ENCODE results near the gene SMC3. TPM values are rescaled to one million over a fixed set of nuclear protein-coding genes. Genes with fewer than 3 reads are reported as not detected.
"Not testable (repeated sequence)": the region's sequence is repeated elsewhere in the genome, so short reads cannot be mapped to it uniquely, and the experiment has no call there.

SMC3 gene
- total RNA-seq, 3 donors from 2014 or later = 64.7 to 68.3 (median 66.8) TPM

DNA sequence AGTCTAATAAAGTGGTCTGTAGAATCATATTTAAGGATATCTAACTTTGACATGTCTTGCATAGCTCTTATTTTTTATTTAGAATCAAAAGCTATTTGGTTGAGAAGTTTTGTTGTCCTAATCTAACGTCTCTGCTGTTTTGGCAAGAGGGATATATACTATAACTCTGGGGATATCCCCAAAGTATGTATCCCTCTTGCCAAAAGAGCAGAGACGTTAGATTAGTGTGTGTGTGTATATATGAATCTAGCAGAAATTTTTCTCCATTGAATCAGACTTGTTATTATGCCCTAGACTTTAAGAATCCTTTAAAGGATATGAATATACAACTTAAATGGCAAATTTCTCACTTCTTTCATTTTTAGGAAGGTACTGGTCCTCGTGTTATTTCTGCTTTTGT, 9.6 kb downstream of the SMC3 start:
- Mint-ChIP-seq H3K4me3 (no peak overlapping the region), H3K9me3 (no peaks in the 10 kb centered on the region), H3K27me3 (ENCODE audit: low read depth) (no peaks in the 10 kb centered on the region), H3K36me3 (ENCODE audit: insufficient read depth) (peaks cover 24% of the 10 kb centered on the region), H3K4me1 (ENCODE audit: low read depth) (peaks cover 36% of the 10 kb centered on the region)
- DNase-seq (no peak), ATAC-seq (no peak)

DNA sequence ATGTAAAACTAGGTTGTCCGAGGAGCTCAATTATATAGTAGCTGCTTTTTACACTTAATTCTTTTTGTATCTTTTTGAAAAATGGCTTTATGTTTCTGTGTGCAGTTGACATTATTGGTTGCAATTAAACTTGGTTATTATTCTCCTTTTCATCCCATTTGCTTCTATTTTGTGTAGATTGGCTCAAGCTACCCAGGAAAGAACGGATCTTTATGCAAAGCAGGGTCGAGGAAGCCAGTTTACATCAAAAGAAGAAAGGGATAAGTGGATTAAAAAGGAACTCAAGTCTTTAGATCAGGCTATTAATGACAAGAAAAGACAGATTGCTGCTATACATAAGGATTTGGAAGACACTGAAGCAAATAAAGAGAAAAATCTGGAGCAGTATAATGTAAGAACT, 16.5 kb downstream of the SMC3 start:
- no peaks in the 10 kb centered on the region for H3K9me3 Mint-ChIP-seq
- peaks cover 38% of the 10 kb centered on the region for H3K36me3 Mint-ChIP-seq (ENCODE audit: insufficient read depth)
- ATAC-seq = no peak
- no peak for DNase-seq
- no peak overlapping the region for H3K4me3 Mint-ChIP-seq
- no peaks in the 10 kb centered on the region for H3K4me1 Mint-ChIP-seq (ENCODE audit: low read depth)
- H3K27me3 Mint-ChIP-seq (ENCODE audit: low read depth) = no peaks in the 10 kb centered on the region

DNA sequence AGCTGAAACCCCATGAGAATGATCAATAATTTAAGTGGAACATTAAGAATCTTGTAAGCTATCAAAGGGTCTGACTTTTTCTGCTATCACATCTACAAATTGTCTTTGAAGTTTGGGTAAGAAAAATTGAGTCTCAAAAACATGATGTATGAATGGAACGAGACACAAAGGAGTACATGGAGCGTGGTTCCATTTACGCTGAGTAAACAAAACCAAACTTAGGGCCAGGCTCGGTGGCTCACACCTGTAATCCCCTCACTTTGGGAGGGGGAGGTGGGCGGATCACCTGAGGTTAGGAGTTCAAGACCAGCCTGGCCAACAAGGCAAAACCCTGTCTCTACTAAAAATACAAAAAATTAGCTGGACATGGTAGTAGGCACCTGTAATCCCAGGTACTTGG, 24.3 kb downstream of the SMC3 start:
- no peaks in the 10 kb centered on the region for H3K9me3 Mint-ChIP-seq
- H3K4me3 Mint-ChIP-seq = no peak overlapping the region
- no peaks in the 10 kb centered on the region for H3K27me3 Mint-ChIP-seq (ENCODE audit: low read depth)
- peaks cover 29% of the 10 kb centered on the region for H3K36me3 Mint-ChIP-seq (ENCODE audit: insufficient read depth)
- H3K4me1 Mint-ChIP-seq (ENCODE audit: low read depth) = peaks cover 4% of the 10 kb centered on the region
- no peak for ATAC-seq
- no peak for DNase-seq

DNA sequence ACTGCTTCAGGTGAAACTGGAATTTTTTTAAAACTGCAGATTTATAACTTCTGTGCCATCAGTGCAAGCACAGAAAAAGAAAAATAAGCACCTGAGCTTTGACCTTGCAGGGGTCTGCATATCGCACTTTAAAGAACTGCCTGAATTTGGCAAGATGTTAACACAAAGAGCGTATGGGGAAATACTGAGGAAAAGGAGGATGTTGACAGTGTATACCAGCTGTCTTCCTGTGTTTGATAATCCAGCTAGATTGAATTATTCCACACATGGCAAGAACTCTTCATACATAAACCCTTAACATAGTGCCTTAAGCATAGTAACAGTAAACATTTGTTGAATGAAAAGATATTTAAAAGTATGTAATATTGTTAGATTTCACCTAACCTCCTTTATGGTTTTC, 30.0 kb downstream of the SMC3 start:
- H3K27me3 Mint-ChIP-seq (ENCODE audit: low read depth) = no peaks in the 10 kb centered on the region
- H3K4me1 Mint-ChIP-seq (ENCODE audit: low read depth) = peaks cover 4% of the 10 kb centered on the region
- no peak overlapping the region for H3K4me3 Mint-ChIP-seq
- ATAC-seq (no peak), DNase-seq (no peak)
- no peaks in the 10 kb centered on the region for H3K9me3 Mint-ChIP-seq
- peaks cover 32% of the 10 kb centered on the region for H3K36me3 Mint-ChIP-seq (ENCODE audit: insufficient read depth)

DNA sequence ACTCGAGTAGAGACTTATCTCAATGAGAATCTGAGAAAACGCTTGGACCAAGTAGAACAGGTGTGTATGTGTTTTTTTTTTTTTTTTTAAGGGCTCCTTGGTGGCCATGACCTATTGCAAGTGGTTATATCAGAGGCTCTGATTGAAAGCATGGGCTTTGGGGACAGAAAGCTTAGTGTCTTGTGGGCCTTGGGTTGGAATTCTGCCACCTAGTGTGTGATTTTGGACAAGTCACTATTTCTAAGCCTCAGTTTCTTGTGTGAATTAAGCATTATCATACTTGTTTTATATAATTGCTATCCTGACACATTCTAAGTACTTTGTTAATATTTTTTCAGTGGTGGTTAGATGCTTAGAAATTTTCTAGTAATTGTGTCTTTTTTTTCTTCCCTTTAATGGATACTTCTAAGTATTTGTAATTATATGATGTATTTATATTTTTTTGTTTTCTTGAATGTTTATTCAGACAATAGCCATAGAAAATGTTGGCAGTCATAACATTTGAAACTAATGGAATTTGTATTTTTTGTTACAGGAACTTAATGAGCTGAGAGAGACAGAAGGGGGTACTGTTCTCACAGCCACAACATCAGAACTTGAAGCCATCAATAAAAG, 33.1 kb downstream of the SMC3 start:
- peak; percentile 25 for DNase-seq
- no peaks in the 10 kb centered on the region for H3K27me3 Mint-ChIP-seq (ENCODE audit: low read depth)

DNA sequence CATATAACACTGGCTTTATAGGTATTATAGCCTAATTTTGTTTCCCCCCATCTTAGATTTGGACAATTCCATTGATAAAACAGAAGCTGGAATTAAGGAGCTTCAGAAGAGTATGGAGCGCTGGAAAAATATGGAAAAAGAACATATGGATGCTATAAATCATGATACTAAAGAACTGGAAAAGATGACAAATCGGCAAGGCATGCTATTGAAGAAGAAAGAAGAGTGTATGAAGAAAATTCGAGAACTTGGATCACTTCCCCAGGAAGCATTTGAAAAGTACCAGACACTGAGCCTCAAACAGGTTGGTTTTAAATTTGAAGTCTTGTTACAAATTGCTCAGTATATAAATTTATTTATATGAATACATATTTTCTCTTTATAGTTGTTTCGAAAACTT, 34.1 kb downstream of the SMC3 start:
- Mint-ChIP-seq H3K9me3 (no peaks in the 10 kb centered on the region), H3K4me1 (ENCODE audit: low read depth) (peaks cover 2% of the 10 kb centered on the region), H3K27me3 (ENCODE audit: low read depth) (no peaks in the 10 kb centered on the region), H3K36me3 (ENCODE audit: insufficient read depth) (peaks cover 30% of the 10 kb centered on the region), H3K4me3 (no peak overlapping the region)
- DNase-seq (no peak), ATAC-seq (no peak)

More for the DNA sequence above, 33.1 kb downstream of the SMC3 start:
- Mint-ChIP-seq H3K36me3 (ENCODE audit: insufficient read depth) (peaks cover 31% of the 10 kb centered on the region), H3K4me1 (ENCODE audit: low read depth) (peaks cover 2% of the 10 kb centered on the region), H3K9me3 (no peaks in the 10 kb centered on the region), H3K4me3 (no peak overlapping the region)
- peak in 1 of 2 donors; percentile 53 for ATAC-seq

DNA sequence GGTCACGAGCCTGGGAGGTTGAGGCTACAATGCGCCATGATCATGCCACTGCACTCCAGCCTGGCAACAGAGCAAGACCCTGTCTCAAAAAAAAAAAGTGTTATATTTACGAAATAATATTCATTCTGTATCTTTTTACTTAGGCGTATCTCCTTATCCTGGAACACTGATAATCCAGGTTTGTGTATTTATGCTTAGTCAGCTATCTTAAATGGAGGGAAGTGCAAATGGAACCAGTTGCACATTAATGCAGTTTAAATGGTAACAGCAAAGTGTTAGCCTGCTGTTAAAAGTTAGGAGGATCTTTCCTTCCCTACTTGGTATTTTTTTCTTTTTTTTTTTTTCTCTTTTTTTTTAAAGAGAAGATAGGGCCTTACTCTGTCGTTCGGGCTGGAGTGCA, 40.6 kb downstream of the SMC3 start:
- peaks cover 19% of the 10 kb centered on the region for H3K4me1 Mint-ChIP-seq (ENCODE audit: low read depth)
- no peak overlapping the region for H3K4me3 Mint-ChIP-seq
- no peak for DNase-seq
- H3K27me3 Mint-ChIP-seq (ENCODE audit: low read depth) = no peaks in the 10 kb centered on the region
- ATAC-seq = no peak
- peaks cover 11% of the 10 kb centered on the region for H3K36me3 Mint-ChIP-seq (ENCODE audit: insufficient read depth)
- H3K9me3 Mint-ChIP-seq = no peaks in the 10 kb centered on the region

DNA sequence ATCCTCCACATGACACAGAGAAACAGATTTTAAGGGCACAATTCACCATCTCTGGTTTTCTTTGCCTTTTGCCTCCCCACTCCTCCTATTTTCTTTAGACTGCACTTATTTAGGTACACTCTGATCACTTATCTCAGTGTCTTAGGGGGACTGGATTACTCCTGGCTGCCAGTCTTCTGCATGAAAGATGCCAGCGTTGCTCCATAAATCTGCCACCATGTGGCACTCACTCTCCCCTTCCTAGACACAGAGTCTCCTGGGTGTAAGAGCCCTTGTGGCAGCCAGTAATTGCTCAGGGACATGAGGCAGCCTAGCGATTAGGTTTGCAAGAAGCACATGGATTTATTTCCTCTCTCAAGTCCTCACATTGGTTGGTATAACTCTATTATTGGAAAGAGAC, 42.1 kb downstream of the SMC3 start:
- ATAC-seq (no peak), DNase-seq (no peak)
- peaks cover 6% of the 10 kb centered on the region for H3K36me3 Mint-ChIP-seq (ENCODE audit: insufficient read depth)

DNA sequence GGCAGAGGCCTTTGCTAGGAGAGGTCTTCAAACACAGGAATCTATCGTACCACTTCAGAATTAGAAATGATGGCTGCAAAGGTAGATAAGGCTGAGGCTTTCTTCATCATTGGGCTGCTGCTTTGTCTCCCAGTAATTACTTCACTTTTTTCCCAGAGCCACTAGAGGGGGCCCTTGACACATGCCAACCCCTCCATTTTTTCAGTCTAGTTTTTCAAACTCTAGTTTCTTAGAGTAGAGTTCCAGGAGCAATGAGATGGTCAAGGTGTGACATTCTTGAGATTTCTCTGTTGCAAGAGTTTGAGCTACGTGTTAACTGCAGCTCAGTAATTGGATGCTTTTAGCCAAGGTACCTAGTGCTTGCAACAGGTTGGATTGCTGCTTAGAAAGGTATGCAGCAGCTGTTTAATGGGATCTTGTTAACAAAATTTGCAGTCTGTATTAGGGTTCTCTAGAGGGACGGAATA, 42.8 kb downstream of the SMC3 start:
- Mint-ChIP-seq H3K9me3 (no peaks in the 10 kb centered on the region), H3K4me1 (ENCODE audit: low read depth) (peaks cover 32% of the 10 kb centered on the region), H3K36me3 (ENCODE audit: insufficient read depth) (no peaks in the 10 kb centered on the region), H3K27me3 (ENCODE audit: low read depth) (no peaks in the 10 kb centered on the region), H3K4me3 (no peak overlapping the region)
- peak; percentile 19 to 29 for ATAC-seq
- DNase-seq = peak; percentile 44

More for the DNA sequence above, 42.1 kb downstream of the SMC3 start:
- H3K27me3 Mint-ChIP-seq (ENCODE audit: low read depth) = no peaks in the 10 kb centered on the region
- H3K4me3 Mint-ChIP-seq = no peak overlapping the region
- peaks cover 31% of the 10 kb centered on the region for H3K4me1 Mint-ChIP-seq (ENCODE audit: low read depth)
- H3K9me3 Mint-ChIP-seq = no peaks in the 10 kb centered on the region

DNA sequence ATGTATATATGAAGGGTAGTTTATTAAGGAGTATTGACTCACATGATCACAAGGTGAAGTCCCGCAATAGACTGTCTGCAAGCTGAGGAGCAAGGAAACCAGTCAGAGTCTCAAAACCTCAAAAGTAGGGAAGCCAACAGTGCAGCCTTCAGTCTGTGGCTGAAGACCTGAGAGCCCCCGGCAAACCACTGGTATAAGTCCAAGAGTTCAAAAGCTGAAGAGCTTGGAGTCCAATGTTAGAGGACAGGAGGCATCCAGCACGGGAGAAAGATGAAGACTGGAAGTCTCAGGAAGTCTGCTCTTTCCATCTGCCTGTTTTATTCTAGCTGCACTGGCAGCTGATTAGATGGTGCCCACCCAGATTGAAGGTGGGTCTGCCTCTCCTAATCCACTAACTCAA, 43.3 kb downstream of the SMC3 start:
- H3K4me3 Mint-ChIP-seq; ATAC-seq; DNase-seq; H3K9me3 Mint-ChIP-seq; H3K36me3 Mint-ChIP-seq (ENCODE audit: insufficient read depth); H3K27me3 Mint-ChIP-seq (ENCODE audit: low read depth): not testable (repeated sequence)
- H3K4me1 Mint-ChIP-seq (ENCODE audit: low read depth) = peaks cover 36% of the 10 kb centered on the region

DNA sequence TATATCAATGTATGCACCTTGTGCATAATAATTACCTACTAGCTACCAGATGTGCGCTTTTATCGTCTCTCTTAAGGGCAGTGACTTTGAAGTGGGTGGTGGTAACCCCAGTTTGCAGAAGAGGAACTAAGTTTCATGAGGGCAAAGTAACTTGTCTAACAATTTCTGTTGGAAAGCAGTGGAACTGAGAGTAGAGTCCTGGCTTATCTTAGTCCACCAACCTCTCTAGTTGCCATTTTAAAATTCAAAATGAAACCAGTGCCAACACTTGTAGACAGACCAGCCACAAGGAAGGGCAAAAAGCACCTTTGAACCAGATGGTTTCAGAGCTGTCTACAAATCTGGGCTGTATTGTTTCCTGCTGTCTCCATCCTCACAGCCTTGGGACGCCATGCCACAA, 44.6 kb downstream of the SMC3 start:
- Mint-ChIP-seq H3K27me3 (ENCODE audit: low read depth) (no peaks in the 10 kb centered on the region), H3K36me3 (ENCODE audit: insufficient read depth) (no peaks in the 10 kb centered on the region), H3K4me1 (ENCODE audit: low read depth) (peaks cover 42% of the 10 kb centered on the region), H3K4me3 (no peak overlapping the region), H3K9me3 (no peaks in the 10 kb centered on the region)
- DNase-seq (no peak), ATAC-seq (no peak)

DNA sequence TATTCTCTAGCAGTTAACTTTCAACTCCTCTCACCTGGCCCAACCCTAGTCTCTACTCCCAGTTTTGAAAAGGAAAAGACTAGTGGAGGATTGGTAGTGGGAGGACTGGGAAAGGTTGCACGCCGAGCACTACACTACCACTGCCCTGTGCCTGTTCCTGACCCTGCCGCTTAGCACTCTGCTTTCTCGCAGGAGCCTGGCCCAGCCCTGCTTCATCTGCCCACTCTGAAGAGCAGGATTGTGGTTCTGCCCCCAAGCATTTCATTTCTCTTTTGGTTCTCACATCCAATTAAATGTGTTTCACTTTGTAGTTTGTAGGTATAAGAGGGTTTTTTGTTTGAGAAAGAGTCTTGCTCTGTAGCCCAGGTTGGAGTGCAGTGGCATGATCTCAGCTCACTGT, 45.1 kb downstream of the SMC3 start:
- no peak for DNase-seq
- no peak overlapping the region for H3K4me3 Mint-ChIP-seq
- no peaks in the 10 kb centered on the region for H3K27me3 Mint-ChIP-seq (ENCODE audit: low read depth)
- peaks cover 48% of the 10 kb centered on the region for H3K4me1 Mint-ChIP-seq (ENCODE audit: low read depth)
- H3K36me3 Mint-ChIP-seq (ENCODE audit: insufficient read depth) = no peaks in the 10 kb centered on the region
- H3K9me3 Mint-ChIP-seq = no peaks in the 10 kb centered on the region
- no peak for ATAC-seq

DNA sequence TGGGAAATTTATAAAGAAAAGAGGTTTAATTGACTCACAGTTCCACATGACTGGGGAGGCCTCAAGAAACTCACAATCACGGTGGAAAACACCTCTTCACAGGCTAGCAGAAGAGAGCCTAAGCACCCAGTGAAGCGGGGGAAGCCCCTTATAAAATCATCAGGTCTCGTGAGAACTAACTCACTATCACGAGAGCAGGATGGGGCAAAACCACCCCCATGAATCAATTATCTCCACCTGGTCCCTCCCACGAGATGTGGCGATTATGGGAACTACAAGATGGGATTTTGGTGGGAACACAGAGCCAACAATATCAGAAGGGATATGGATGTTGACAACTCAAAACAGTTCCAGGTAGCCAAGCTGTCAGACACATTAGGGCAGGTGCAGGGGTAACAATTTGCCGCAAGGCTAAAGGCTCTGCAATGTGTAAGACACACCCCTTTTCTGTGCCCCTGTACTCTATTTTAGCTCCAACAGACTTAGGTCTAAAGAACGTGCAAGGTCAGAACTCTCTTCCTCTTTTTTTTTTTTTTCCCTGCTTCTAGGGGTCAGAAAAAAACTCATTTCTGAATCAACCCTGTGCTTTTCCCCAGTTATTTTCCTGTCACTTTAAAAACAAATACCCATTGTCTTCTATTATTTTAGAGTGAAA, 46.0 kb downstream of the SMC3 start:
- Mint-ChIP-seq H3K27me3 (ENCODE audit: low read depth) (no peaks in the 10 kb centered on the region), H3K9me3 (no peaks in the 10 kb centered on the region), H3K4me3 (no peak overlapping the region), H3K4me1 (ENCODE audit: low read depth) (peaks cover 56% of the 10 kb centered on the region), H3K36me3 (ENCODE audit: insufficient read depth) (no peaks in the 10 kb centered on the region)
- DNase-seq (no peak), ATAC-seq (peak; percentile 60 to 66)

DNA sequence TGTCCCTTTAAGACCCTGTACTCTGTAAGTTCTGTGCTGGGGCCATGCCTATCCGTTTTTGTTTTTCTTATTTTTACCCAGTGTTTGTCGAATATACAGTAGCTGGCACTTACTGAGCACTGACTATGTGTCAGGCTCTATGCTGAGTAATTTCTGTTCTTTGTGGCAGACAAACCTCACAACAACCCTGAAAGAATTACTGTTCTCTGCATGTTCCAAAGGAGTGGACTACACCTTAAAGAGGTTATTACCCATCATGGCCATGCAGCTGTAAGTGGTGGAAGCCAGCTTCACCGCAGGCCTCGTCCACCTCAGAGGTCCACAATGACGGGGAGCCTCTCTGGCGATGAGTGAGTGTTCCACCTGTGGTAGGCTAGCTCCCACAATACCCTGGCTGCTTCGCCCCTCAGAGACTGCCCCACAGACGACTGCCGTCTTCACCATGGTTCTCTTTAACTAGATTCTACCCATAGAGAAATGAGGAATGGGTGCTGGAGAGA, 46.6 kb downstream of the SMC3 start:
- H3K4me1 Mint-ChIP-seq (ENCODE audit: low read depth) = peaks cover 61% of the 10 kb centered on the region
- H3K36me3 Mint-ChIP-seq (ENCODE audit: insufficient read depth) = no peaks in the 10 kb centered on the region
- ATAC-seq (peak; percentile 38 to 47), DNase-seq (no peak)
- no peaks in the 10 kb centered on the region for H3K27me3 Mint-ChIP-seq (ENCODE audit: low read depth)
- H3K4me3 Mint-ChIP-seq = no peak overlapping the region
- no peaks in the 10 kb centered on the region for H3K9me3 Mint-ChIP-seq

DNA sequence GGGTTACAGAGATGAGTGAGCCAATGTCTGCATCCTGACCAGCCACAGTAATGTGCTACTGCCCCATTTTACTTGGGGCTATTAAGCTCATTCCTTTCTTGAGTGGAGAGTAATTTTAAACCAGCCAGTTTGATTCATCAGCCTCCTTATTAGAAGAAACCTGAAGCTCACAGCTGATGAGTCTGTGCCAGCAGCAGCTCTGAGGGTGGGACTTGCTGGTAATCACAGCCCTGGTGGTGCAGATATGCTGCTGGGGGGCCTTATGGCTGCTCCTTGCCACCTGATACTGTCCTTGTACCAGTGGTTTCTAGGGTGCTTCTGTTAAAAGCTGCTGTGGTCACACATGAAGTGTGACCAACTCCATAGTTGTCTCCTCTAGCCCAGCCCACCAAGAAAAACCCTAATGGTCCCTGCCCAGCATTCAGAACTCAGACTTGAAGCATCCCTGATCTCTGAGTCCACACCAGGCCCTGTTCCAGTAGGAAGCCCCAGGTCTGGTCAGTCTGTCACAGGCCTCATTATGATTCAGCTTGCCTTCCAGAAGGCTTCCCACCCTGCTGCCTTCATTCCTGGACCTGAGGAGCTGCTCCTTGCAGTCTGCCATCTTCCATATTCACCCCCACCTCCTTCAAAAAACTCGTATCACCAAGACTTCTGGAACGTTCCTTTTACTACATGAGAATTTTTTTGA, 47.7 kb downstream of the SMC3 start:
- no peak overlapping the region for H3K4me3 Mint-ChIP-seq
- H3K27me3 Mint-ChIP-seq (ENCODE audit: low read depth) = no peaks in the 10 kb centered on the region
- ATAC-seq = no peak
- peaks cover 64% of the 10 kb centered on the region for H3K4me1 Mint-ChIP-seq (ENCODE audit: low read depth)
- DNase-seq = no peak
- H3K36me3 Mint-ChIP-seq (ENCODE audit: insufficient read depth) = no peaks in the 10 kb centered on the region
- H3K9me3 Mint-ChIP-seq = no peaks in the 10 kb centered on the region

Data from activated T-cell treated with anti-CD3 and anti-CD28 coated beads, Interleukin-2, amount 50 U/mL, for 4 hours (primary cell).